ENCODE results near the gene SNX10. TPM values are rescaled to one million over a fixed set of nuclear protein-coding genes. Genes with fewer than 3 reads are reported as not detected.

The SNX10 gene
- total and polyA plus RNA-seq, 11 donors: 0.36 to 22.1 (median 1.1) TPM

DNA sequence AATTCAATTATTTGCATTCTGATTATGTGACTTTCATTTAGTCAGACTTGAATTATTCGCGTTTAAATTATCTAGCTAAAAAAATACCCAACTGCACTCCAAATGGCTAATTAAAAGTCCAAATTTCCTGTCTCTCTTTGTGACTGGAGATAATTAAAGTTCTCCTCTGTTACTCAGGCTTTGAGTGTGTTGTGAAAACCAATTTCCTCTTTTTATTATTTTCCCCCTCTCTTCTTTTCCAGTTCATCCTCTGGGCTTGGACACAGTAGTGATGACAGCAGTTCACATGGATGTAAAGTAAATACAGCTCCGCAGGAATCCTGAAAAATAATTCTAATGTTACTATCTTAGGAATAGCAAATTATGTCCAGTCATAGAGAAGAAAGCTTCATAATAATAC lies 80.6 kb downstream of the SNX10 start:
- Histone ChIP-seq H3K9me3 (no peaks in the 10 kb centered on the region), H3K4me1 (peaks cover 0 to 24% (median 5%) of the 10 kb centered on the region in 12 donors), H3K4me3 (no peak overlapping the region), H3K27me3 (peaks cover 23 to 97% (median 74%) of the 10 kb centered on the region in 9 donors), H3K27ac (no peak overlapping the region), H3K36me3 (peaks cover 0 to 18% (median 0%) of the 10 kb centered on the region in 9 donors)
- DNase-seq: no peak
- intact Hi-C loops (cut with DNase I): loop anchor here in 4 of 10 donors (5.0 to 10.0 kb wide), 2 partner anchors 123 to 790 kb away; no protein-coding TSS in a partner anchor
- no peak for ATAC-seq
- WGBS, 4 donors: 67 to 76% (median 70%) methylated on average over 3 of the region's 3 CpGs
- TF ChIP-seq POLR2A (IDR thresholded peaks at IDR 0.05): no peak
- TF ChIP-seq, protein P1, sequence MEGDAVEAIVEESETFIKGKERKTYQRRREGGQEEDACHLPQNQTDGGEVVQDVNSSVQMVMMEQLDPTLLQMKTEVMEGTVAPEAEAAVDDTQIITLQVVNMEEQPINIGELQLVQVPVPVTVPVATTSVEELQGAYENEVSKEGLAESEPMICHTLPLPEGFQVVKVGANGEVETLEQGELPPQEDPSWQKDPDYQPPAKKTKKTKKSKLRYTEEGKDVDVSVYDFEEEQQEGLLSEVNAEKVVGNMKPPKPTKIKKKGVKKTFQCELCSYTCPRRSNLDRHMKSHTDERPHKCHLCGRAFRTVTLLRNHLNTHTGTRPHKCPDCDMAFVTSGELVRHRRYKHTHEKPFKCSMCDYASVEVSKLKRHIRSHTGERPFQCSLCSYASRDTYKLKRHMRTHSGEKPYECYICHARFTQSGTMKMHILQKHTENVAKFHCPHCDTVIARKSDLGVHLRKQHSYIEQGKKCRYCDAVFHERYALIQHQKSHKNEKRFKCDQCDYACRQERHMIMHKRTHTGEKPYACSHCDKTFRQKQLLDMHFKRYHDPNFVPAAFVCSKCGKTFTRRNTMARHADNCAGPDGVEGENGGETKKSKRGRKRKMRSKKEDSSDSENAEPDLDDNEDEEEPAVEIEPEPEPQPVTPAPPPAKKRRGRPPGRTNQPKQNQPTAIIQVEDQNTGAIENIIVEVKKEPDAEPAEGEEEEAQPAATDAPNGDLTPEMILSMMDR (IDR thresholded peaks at IDR 0.05): no peak

DNA sequence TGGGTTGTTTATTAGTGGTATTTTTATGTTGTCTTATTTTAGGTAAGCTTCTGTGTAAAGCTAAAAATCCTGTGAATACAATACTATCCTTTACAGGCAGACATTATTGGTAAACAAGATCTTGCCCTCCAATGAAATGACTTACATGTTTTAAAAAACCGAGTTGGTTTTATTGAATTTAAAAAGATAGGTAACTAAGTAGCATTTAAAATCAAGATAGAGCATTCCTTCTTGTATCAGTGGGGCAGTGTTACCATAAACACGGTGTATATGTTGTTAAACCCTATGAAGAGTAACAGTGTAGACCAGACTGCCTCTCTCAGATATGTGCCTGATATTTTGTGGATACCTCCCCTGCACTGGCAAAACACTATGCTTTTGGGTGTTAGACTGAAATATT lies 81.0 kb downstream of the SNX10 start:
- Histone ChIP-seq H3K4me3 (no peak overlapping the region), H3K9me3 (no peaks in the 10 kb centered on the region), H3K27me3 (peaks cover 23 to 97% (median 78%) of the 10 kb centered on the region in 9 donors), H3K27ac (no peak overlapping the region), H3K4me1 (peaks cover 0 to 24% (median 5%) of the 10 kb centered on the region in 12 donors), H3K36me3 (peaks cover 0 to 18% (median 0%) of the 10 kb centered on the region in 9 donors)
- intact Hi-C loops (cut with DNase I): loop anchor here in 4 of 10 donors (5.0 to 10.0 kb wide), 2 partner anchors 122 to 790 kb away; no protein-coding TSS in a partner anchor
- WGBS, 4 donors: 74 to 84% (median 76%) methylated on average over 2 of the region's 2 CpGs
- DNase-seq: no peak
- no peak for ATAC-seq
- no peak for TF ChIP-seq POLR2A (IDR thresholded peaks at IDR 0.05)
- TF ChIP-seq, protein P1 (IDR thresholded peaks at IDR 0.05): no peak

DNA sequence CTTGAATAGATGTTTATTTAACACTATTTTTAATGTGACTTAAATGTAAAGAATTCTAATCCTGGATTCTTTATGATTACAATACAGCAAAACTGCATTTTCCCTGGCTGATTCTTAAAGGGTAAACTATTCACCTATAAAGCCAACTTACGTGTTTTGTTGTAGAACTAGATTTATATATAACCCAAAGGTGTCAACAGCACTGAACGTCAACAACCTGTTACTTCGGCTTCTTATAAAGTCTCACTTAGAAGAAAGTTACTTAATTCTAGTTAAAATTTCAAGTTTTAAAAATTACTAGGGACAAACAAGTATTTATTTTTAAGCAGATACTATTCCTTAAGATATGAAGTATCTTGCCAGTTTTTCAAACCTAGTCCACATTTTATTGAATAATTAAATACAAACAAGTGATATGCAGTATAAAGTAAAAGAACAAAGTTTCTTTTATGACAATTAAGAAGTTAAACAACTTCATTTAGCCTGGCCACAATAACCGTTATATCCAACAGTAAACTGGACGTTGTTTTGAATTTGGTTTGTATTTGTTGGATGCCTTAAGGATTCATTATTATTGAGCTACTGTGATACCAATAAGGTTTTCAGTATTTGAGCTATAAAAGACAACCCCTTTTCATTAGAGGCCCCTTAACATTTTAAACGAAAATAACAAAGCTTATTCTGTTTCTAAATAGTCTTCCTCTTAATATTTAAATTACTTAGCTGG lies 83.1 kb downstream of the SNX10 start:
- Histone ChIP-seq H3K4me3 (no peak overlapping the region), H3K27me3 (peaks cover 23 to 98% (median 83%) of the 10 kb centered on the region in 9 donors), H3K27ac (no peak overlapping the region), H3K9me3 (no peaks in the 10 kb centered on the region), H3K36me3 (peaks cover 0 to 18% (median 0%) of the 10 kb centered on the region in 9 donors), H3K4me1 (peaks cover 0 to 18% (median 5%) of the 10 kb centered on the region in 12 donors)
- ATAC-seq: no peak
- DNase-seq: no peak
- whole genome bisulfite sequencing, 4 donors: 77 to 83% (median 80%) methylated on average over 6 of the region's 6 CpGs
- TF ChIP-seq, protein P1 (IDR thresholded peaks at IDR 0.05): no peak
- TF ChIP-seq POLR2A (IDR thresholded peaks at IDR 0.05): no peak
- intact Hi-C loops (cut with DNase I): loop anchor here in 5 of 10 donors (5.0 to 10.0 kb wide), 3 partner anchors 120 to 787 kb away; no protein-coding TSS in a partner anchor

DNA sequence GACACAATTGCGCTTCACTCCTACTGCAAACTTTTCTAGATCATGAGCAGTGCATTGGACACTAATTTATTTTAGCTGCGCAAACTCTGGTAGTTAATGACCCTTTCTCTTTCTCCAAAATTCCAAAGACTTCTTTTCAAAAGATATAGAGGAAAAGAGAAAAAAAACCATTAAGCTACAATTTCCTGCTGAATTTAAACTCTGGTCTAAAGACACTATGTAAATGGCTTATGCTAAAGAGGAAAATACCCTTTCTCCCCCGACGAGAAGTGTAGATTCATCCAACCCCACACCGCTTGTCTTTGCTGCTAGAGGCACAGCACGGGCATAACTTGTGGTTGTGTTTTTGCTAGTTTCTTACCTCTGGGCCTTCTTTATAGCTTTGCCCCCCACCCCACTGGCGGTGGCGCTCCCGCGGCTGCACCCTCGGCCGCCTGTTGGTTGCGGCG lies 84.1 kb downstream of the SNX10 start:
- TF ChIP-seq, protein P1 (IDR thresholded peaks at IDR 0.05): no peak
- TF ChIP-seq POLR2A (IDR thresholded peaks at IDR 0.05): no peak
- H3K27me3 ChIP-seq: peaks cover 21 to 98% (median 81%) of the 10 kb centered on the region in 9 donors
- H3K4me1 ChIP-seq: peaks cover 0 to 16% (median 4%) of the 10 kb centered on the region in 12 donors
- H3K27ac ChIP-seq: no peak overlapping the region
- H3K4me3 ChIP-seq: peak overlapping the region in 6 of 12 donors; percentile 8 to 56 (median 37)
- no peak for ATAC-seq
- no peaks in the 10 kb centered on the region for H3K9me3 ChIP-seq
- 12 to 14% (median 13%) methylated on average over 14 of the region's 14 CpGs for WGBS, 4 donors
- H3K36me3 ChIP-seq: peaks cover 0 to 18% (median 0%) of the 10 kb centered on the region in 9 donors
- intact Hi-C loops (cut with DNase I): loop anchor here in 4 of 10 donors (5.0 to 10.0 kb wide), 2 partner anchors 119 to 127 kb away; no protein-coding TSS in a partner anchor
- DNase-seq: no peak
